Measurements from ENCODE around the gene TYK2.
"Not testable (repeated sequence)": the region's sequence is repeated elsewhere in the genome, so short reads cannot be mapped to it uniquely, and the experiment has no call there.

TYK2 gene

DNA sequence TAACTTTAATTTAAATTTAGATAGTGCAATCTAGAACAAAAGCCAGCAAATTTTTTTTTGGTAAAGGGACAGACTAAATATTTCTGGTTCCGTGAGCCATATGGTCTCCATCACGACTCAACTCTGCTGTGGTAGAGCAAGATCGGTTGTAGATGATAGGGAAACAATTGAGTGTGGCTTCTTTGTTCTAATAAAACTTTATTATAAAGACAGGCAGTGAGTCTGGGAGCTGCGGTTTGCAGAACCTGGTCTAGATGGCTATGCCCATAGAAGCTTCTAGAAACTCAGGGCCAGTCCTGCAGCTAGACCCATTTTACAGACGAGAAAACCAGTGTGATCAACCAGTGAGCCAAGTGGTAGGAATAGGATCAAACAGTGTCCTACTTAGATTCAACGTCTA, 11.7 kb upstream of the TYK2 start:
- in situ Hi-C loops (cut with HindIII; ENCODE audit: low sequenced_read_pairs), result no loop called here
- H3K4me3 ChIP-seq (ENCODE audit: low read depth, low read length), result no peak overlapping the region
- TF ChIP-seq, protein P1, sequence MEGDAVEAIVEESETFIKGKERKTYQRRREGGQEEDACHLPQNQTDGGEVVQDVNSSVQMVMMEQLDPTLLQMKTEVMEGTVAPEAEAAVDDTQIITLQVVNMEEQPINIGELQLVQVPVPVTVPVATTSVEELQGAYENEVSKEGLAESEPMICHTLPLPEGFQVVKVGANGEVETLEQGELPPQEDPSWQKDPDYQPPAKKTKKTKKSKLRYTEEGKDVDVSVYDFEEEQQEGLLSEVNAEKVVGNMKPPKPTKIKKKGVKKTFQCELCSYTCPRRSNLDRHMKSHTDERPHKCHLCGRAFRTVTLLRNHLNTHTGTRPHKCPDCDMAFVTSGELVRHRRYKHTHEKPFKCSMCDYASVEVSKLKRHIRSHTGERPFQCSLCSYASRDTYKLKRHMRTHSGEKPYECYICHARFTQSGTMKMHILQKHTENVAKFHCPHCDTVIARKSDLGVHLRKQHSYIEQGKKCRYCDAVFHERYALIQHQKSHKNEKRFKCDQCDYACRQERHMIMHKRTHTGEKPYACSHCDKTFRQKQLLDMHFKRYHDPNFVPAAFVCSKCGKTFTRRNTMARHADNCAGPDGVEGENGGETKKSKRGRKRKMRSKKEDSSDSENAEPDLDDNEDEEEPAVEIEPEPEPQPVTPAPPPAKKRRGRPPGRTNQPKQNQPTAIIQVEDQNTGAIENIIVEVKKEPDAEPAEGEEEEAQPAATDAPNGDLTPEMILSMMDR (IDR thresholded peaks at IDR 0.05; ENCODE audit: low read depth, low read length, missing control alignments), result no peak
- DNase-seq (ENCODE audit: low read depth), result no peak

DNA sequence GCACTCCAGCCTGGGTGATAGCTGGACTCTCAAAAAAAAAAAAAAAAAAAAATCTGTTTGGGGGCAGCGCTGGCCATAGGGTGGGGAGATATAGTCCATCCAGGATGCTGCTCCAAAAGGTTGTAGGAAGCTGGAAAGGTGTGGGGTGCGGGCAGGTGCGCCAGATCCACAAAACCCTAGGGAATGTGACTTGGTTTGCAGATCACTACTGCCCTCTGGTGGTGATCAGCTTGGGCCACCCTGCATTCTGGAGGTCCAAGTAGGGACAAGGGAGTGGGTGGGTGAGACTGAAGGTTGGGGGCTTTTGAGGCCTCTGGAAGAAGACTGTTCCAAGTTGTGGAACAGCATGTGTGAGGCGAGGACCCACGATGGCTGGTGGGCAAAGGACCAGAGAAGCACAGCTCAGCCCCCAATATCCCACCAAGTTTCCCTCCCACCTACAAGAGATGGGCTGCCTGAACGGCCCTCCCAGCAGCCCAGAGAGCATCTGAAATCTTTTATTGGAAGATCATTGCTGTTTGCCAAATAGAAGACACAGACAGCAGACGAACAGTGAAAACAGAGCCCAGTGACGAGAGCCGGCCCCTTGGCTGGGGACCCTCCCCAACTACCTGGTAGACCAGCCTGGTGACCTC, 10.4 kb upstream of the TYK2 start:
- DNase-seq (ENCODE audit: low read depth), result peak; percentile 62
- H3K4me3 ChIP-seq (ENCODE audit: low read depth, low read length), result no peak overlapping the region
- in situ Hi-C loops (cut with HindIII; ENCODE audit: low sequenced_read_pairs), result no loop called here
- TF ChIP-seq, protein P1 (IDR thresholded peaks at IDR 0.05; ENCODE audit: low read depth, low read length, missing control alignments), result peak; percentile 96

DNA sequence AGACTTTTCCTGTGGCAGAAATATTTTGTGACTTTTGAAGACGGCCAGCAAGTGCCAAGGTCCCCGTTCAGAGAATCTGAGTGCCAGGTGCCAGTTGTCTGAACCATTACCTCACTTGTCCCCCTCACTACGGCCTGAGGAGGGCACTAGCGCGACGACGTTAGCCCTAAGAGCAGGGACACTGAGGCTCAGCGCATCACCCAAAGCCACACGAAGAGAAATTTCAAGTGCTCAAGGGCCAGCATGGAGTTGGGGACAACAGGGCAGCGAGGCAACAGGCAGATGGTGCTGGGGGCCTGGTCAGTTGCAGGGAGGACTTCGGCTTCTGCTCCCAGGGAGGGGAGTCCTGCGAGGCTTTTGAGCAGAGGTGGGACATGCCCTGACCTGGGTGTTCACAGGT, 9.5 kb upstream of the TYK2 start:
- H3K4me3 ChIP-seq (ENCODE audit: low read depth, low read length), result no peak overlapping the region
- TF ChIP-seq, protein P1 (IDR thresholded peaks at IDR 0.05; ENCODE audit: low read depth, low read length, missing control alignments), result peak; percentile 16
- no peak for DNase-seq (ENCODE audit: low read depth)
- in situ Hi-C loops (cut with HindIII; ENCODE audit: low sequenced_read_pairs), result no loop called here

GRCh38 chr19:10388957-10389356, 8.6 kb upstream of the TYK2 start:
- TF ChIP-seq, protein P1 (IDR thresholded peaks at IDR 0.05; ENCODE audit: low read depth, low read length, missing control alignments), result peak; percentile 97
- DNase-seq (ENCODE audit: low read depth), result peak; percentile 65
- in situ Hi-C loops (cut with HindIII; ENCODE audit: low sequenced_read_pairs), result no loop called here
- H3K4me3 ChIP-seq (ENCODE audit: low read depth, low read length), result no peak overlapping the region

DNA sequence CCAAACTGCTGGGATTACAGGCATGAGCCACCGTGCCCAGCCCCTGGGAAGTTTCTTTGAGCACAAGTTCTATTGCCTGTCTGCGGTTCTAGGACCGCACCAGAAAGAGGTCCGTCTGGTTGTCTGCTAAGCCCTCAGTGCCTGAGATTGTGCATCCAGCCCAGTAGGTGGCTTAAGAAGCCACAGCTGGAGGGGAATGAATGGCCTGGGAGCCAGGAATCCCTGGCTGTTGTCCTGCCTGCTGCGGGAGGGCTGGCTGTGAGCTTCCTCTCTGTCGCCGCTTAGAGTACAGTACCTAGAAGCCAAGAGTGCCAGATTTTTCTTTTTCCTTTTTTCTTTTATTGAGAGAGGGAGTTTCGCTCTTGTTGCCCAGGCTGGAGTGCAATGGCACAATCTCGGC, 4.2 kb upstream of the TYK2 start:
- in situ Hi-C loops (cut with HindIII; ENCODE audit: low sequenced_read_pairs), result no loop called here
- TF ChIP-seq, protein P1 (IDR thresholded peaks at IDR 0.05; ENCODE audit: low read depth, low read length, missing control alignments), result no peak
- no peak overlapping the region for H3K4me3 ChIP-seq (ENCODE audit: low read depth, low read length)
- DNase-seq (ENCODE audit: low read depth), result no peak

DNA sequence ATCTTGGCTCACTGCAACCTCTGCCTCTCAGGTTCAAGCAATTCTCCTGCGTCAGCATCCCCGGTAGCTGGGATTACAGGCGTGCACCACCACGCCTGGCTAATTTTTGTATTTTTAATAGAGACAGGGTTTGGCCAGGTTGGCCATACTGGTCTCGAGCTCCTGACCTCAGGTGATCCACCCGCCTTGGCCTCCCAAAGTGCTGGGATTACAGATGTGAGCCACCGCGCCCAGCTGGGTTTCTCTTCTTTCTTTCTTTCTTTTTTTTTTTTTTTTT, 2.8 kb upstream of the TYK2 start:
- H3K4me3 ChIP-seq (ENCODE audit: low read depth, low read length); in situ Hi-C loops (cut with HindIII; ENCODE audit: low sequenced_read_pairs); DNase-seq (ENCODE audit: low read depth): not testable (repeated sequence)

GRCh38 chr19:10379880-10380312, 476 bp downstream of the TYK2 start:
- in situ Hi-C loops (cut with HindIII; ENCODE audit: low sequenced_read_pairs), result no loop called here
- TF ChIP-seq, protein P1 (IDR thresholded peaks at IDR 0.05; ENCODE audit: low read depth, low read length, missing control alignments), result no peak
- DNase-seq (ENCODE audit: low read depth), result no peak
- H3K4me3 ChIP-seq (ENCODE audit: low read depth, low read length), result peak overlapping the region; percentile 82

All from astrocyte of the cerebellum (primary cell).